ENCODE results near the gene WNT16. TPM values are rescaled to one million over a fixed set of nuclear protein-coding genes. Genes with fewer than 3 reads are reported as not detected.

The WNT16 gene
- total RNA-seq, 1 experiment from 2014 or later = not detected

- H3K9ac ChIP-seq (ENCODE audit: low read length) = peak overlapping the region; percentile 26
- 0 out of 2 replicates have a peak overlapping the region, but pooled peaks have one; percentile 13 for H3K4me2 ChIP-seq (ENCODE audit: low read length)
- no peak overlapping the region for H2AFZ ChIP-seq (ENCODE audit: low read length)
- peaks cover 84% of the 10 kb centered on the region for H3K79me2 ChIP-seq (ENCODE audit: low read length)
- CTCF ChIA-PET = interaction anchor here (0.5 to 1.3 kb wide), 3 partner anchors 17 to 240 kb away, joined by 3 to 5 read pairs (median 4); no protein-coding TSS in a partner anchor
- intact Hi-C loops (cut with micrococcal nuclease) = no loop called here
- TF ChIP-seq, protein P1, sequence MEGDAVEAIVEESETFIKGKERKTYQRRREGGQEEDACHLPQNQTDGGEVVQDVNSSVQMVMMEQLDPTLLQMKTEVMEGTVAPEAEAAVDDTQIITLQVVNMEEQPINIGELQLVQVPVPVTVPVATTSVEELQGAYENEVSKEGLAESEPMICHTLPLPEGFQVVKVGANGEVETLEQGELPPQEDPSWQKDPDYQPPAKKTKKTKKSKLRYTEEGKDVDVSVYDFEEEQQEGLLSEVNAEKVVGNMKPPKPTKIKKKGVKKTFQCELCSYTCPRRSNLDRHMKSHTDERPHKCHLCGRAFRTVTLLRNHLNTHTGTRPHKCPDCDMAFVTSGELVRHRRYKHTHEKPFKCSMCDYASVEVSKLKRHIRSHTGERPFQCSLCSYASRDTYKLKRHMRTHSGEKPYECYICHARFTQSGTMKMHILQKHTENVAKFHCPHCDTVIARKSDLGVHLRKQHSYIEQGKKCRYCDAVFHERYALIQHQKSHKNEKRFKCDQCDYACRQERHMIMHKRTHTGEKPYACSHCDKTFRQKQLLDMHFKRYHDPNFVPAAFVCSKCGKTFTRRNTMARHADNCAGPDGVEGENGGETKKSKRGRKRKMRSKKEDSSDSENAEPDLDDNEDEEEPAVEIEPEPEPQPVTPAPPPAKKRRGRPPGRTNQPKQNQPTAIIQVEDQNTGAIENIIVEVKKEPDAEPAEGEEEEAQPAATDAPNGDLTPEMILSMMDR (conservative IDR thresholded peaks at IDR 0.05; ENCODE audit: low read depth, low read length) = no peak
- TF ChIP-seq EZH2 (IDR thresholded peaks at IDR 0.05; ENCODE audit: low read length, unreplicated experiment) (no peak), EZH2phosphoT487 (IDR thresholded peaks at IDR 0.05; ENCODE audit: borderline replicate concordance, low read length) (no peak)
- no peaks in the 10 kb centered on the region for H3K9me2 ChIP-seq (replicated peaks; ENCODE audit: low read length)
- H3K4me3 ChIP-seq (ENCODE audit: low read length) = no peak overlapping the region
- POLR2A ChIA-PET (ENCODE audit: unreplicated experiment) = no interaction called here
- no peaks in the 10 kb centered on the region for H3K27me3 ChIP-seq (ENCODE audit: low read length)
- no peaks in the 10 kb centered on the region for H3F3A ChIP-seq (ENCODE audit: low read length, unreplicated experiment)
- H4K20me1 ChIP-seq (ENCODE audit: low read length) = no peaks in the 10 kb centered on the region
- peaks cover 17% of the 10 kb centered on the region for H3K4me1 ChIP-seq (ENCODE audit: insufficient read depth, low read length)
- ATAC-seq (peak; percentile 63; the same call in 1 of the 2 replicates), DNase-seq (peak; percentile 42)
- no TSS peak for BruUV-seq (replicated peaks)
- H3K27ac ChIP-seq (ENCODE audit: low read length) = peak overlapping the region; percentile 82
- peaks cover 10% of the 10 kb centered on the region; the same call in 1 of the 2 replicates for H3K36me3 ChIP-seq (ENCODE audit: low read depth, low read length)
- no peaks in the 10 kb centered on the region for H3K9me3 ChIP-seq (ENCODE audit: low read length)
Observed at GRCh38 chr7:121385056-121385799, 56.4 kb downstream of the WNT16 start.

- H3K4me3 ChIP-seq (ENCODE audit: low read length) = no peak overlapping the region
- no peak for DNase-seq
- 0 out of 2 replicates have a peak overlapping the region, but pooled peaks have one; percentile 20 for H3K4me2 ChIP-seq (ENCODE audit: low read length)
- no TSS peak for BruUV-seq (replicated peaks)
- no peaks in the 10 kb centered on the region for H3K27me3 ChIP-seq (ENCODE audit: low read length)
- CTCF ChIA-PET = interaction anchor here (0.5 to 1.3 kb wide), 4 partner anchors 10 to 240 kb away, joined by 3 to 5 read pairs (median 4); no protein-coding TSS in a partner anchor
- intact Hi-C loops (cut with micrococcal nuclease) = loop anchor here (1.0 to 2.0 kb wide), 2 partner anchors 9 to 19 kb away; no protein-coding TSS in a partner anchor
- POLR2A ChIA-PET (ENCODE audit: unreplicated experiment) = no interaction called here
- TF ChIP-seq EZH2phosphoT487 (IDR thresholded peaks at IDR 0.05; ENCODE audit: borderline replicate concordance, low read length) (no peak), EZH2 (IDR thresholded peaks at IDR 0.05; ENCODE audit: low read length, unreplicated experiment) (no peak)
- TF ChIP-seq, protein P1 (conservative IDR thresholded peaks at IDR 0.05; ENCODE audit: low read depth, low read length) = no peak
- H3F3A ChIP-seq (ENCODE audit: low read length, unreplicated experiment) = no peaks in the 10 kb centered on the region
- peak overlapping the region; percentile 82 for H3K27ac ChIP-seq (ENCODE audit: low read length)
- peak overlapping the region; percentile 40 for H3K9ac ChIP-seq (ENCODE audit: low read length)
- ATAC-seq = peak; percentile 71
- H3K9me3 ChIP-seq (ENCODE audit: low read length) = no peaks in the 10 kb centered on the region
- H3K79me2 ChIP-seq (ENCODE audit: low read length) = peaks cover 89% of the 10 kb centered on the region
- H2AFZ ChIP-seq (ENCODE audit: low read length) = no peak overlapping the region
- no peaks in the 10 kb centered on the region for H3K9me2 ChIP-seq (replicated peaks; ENCODE audit: low read length)
- H3K36me3 ChIP-seq (ENCODE audit: low read depth, low read length) = peaks cover 9% of the 10 kb centered on the region; the same call in 1 of the 2 replicates
- peaks cover 17% of the 10 kb centered on the region for H3K4me1 ChIP-seq (ENCODE audit: insufficient read depth, low read length)
- no peaks in the 10 kb centered on the region for H4K20me1 ChIP-seq (ENCODE audit: low read length)
Observed at GRCh38 chr7:121385800-121386179, 57.0 kb downstream of the WNT16 start.

DNA sequence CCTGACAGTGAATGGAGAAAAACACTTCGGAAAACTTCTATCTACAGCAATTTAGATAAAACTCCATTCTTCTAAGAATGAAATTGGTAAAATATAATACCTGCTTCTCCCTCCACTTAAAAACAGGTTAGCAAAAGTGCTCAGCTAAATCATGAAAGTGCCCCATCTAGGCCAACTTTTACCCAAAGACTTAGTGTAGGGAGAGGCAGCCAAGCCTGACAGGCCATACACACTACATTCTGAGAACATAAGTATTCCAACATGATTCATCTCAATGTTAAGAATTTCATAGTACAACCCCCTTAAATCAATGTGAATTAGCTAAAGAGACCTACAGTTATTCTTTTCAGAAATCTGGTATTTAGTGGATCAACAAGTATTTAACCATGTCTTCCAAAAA is 60.1 kb downstream of the WNT16 start:
- Histone ChIP-seq H3K4me1 (ENCODE audit: insufficient read depth, low read length) (peaks cover 17% of the 10 kb centered on the region), H3K9ac (ENCODE audit: low read length) (no peak overlapping the region), H3K27me3 (ENCODE audit: low read length) (no peaks in the 10 kb centered on the region), H3K9me2 (replicated peaks; ENCODE audit: low read length) (no peaks in the 10 kb centered on the region), H3K9me3 (ENCODE audit: low read length) (no peaks in the 10 kb centered on the region), H4K20me1 (ENCODE audit: low read length) (0 out of 2 replicates have a peak, but pooled peaks cover 4% of the 10 kb centered on the region), H2AFZ (ENCODE audit: low read length) (no peak overlapping the region), H3F3A (ENCODE audit: low read length, unreplicated experiment) (no peaks in the 10 kb centered on the region), H3K27ac (ENCODE audit: low read length) (no peak overlapping the region), H3K4me2 (ENCODE audit: low read length) (no peak overlapping the region), H3K79me2 (ENCODE audit: low read length) (peaks cover 98% of the 10 kb centered on the region), H3K36me3 (ENCODE audit: low read depth, low read length) (peaks cover 11% of the 10 kb centered on the region; the same call in 1 of the 2 replicates), H3K4me3 (ENCODE audit: low read length) (no peak overlapping the region)
- intact Hi-C loops (cut with micrococcal nuclease) = no loop called here
- POLR2A ChIA-PET (ENCODE audit: unreplicated experiment) = no interaction called here
- DNase-seq = no peak
- CTCF ChIA-PET = no interaction called here
- TF ChIP-seq, protein P1 (conservative IDR thresholded peaks at IDR 0.05; ENCODE audit: low read depth, low read length) = no peak
- TF ChIP-seq EZH2 (IDR thresholded peaks at IDR 0.05; ENCODE audit: low read length, unreplicated experiment) (no peak), EZH2phosphoT487 (IDR thresholded peaks at IDR 0.05; ENCODE audit: borderline replicate concordance, low read length) (no peak)
- ATAC-seq = no peak
- no TSS peak for BruUV-seq (replicated peaks)

Data from PC-3 (cell line).